AML-193 (cell line): Measurements from ENCODE around the gene ENTPD2.
A peak's percentile ranks its signal among the peaks of the same experiment; 100 is the strongest.
"Not testable (repeated sequence)": the region's sequence is repeated elsewhere in the genome, so short reads cannot be mapped to it uniquely, and the experiment has no call there.

ENCODE experiments used
- DNase-seq, 2 experiments: peaks; one replicate each; lab custom pipeline; 2025; lab: John Stamatoyannopoulos, UW

ENTPD2 gene

DNA sequence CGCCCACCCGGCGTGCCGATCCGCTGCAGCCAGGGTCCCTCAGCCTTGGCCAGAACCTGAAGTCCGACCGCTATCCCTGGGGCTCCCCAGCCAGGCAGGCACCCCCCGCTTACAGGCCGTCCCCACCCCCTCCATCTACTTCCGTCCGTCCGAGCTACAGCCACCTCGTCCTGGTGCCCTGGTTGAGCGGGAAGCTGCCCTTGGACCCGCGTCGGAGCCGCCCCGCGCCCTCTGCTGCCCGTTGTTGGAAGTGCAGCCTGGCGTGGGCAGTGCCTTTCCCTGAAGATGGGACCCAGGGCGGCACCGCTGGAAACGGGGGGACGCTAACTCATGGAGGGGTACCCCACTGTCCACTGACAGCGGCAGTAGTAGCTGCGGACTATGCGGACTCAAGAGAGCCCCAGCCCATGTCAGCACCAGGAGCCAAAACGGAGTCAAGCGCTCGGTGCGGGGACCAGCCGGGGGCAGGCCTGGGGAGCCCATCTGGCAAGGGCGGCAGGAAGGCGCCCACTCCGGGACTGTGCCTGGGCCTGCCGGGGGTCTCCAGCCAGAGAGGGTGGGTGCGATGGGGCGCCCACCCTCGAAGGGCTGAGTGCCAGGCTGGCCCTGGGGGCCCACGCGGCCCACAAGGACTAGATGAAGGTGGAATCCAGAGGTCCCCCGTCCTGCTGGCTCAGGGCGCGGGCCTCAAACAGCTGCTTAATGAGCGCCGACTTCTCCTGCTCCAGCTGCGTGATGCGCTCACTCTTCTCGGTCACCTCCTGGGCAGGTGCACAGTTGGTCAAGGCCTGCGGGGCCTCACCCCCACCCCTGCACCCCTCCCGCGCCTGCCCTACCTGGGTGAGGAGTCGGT is 10.4 kb upstream of the ENTPD2 start:
- peak; percentile 16 to 32 for DNase-seq

DNA sequence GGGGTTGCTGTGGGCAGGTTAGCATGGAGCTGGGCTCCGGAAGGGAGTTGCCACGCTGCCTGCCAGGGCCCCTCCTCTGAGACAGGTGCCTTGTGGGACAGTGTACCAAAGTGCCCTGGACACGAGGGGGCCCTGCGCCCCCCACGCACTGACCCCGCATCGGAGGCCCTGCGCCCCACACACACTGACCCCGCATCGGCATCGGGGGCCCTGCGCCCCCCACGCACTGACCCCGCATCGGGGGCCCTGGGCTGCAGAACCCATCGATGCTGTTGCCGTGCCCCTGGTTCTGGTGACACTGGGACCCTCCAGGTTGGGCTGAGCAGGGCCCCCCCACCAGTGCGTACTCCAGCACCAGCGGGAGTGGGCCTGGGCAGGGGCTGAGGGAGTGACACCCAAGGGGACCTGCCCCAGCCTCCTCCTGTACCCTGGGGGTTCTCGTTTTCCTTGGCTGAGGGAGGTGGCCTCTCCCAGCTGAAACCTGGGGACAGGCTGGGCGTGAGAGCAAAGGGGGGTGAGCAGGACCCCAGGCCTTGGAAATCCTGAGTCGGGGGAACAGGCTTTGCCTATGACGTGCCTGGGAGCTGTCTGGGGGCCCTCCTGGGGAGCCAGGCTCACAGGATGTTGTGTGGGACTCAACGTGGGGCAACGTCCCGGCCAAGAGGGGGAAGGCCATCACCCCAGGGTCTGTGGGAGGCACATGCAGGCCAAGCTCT is 9.6 kb upstream of the ENTPD2 start:
- no peak for DNase-seq

DNA sequence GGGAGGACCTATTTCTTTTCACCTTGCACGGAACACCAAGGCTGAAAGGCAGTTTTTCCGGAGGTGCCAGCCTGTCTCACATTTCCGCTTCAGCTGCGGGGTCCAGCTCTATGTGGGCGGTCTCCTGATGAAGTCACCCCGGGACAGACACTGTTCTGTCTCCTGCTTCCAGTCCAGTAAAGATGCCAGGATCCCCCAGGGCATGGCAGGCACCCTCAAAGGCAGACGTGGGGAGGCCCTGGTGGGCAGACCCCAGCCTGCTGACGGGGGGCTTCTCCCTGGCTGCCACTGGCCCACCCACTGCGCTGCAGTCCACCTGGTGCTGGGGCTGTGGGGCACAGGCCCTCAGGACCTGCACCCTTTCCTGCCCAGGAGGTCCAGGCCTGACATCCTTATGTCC is 8.9 kb upstream of the ENTPD2 start:
- DNase-seq, result not testable (repeated sequence)

DNA sequence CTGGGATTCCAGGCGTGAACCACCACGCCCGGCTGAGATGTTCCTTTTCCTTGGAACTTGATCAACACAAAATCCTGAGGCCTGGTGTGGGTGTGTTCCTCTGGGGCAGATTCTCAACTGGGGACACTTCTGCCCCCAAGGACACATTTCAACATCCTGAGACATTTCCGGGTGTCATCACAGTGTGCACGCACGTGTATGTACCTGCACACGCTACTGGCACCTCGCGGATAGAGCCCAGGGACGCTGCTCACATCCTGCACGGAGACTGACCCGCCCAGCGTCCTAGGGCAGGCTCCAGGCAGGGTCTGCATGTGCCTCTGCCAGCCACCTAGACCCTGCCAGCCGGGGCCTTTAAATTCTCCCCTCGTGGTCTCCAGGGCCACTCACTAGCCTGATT is 8.5 kb upstream of the ENTPD2 start:
- no peak for DNase-seq

DNA sequence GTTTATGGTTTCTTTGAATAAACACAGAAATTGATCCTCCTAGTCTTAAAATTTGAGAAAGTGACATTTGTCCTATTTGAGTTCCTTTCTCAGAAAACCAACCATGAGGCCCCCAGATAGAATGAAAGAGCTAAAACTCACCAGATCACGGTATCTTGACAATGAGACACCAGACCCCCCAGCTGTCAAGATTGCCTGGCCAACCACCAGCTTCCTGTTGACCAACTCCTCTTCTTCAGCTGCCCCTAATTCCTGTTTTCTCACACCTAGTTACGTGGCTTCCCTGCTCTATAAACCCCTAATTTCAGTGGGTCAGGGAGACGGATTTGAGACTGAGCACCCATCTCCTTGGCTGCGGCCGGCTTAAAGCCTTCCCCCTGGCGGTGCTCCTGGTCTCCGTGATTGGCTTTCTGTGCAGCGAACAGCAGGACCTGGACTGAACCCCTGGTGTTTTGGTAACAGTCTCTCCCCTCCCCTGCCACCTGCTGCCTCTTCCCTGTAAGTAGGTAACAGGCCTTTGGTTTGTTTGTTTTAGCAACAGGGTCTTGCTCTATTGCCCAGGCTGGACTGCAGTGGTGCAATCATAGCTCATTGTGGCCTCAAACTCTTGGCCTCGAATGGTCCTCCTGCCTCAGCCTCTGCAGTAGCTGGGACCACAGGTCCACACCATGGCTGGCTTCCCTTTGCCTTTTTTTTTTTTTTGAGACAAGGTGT is 4.8 kb upstream of the ENTPD2 start:
- no peak for DNase-seq

DNA sequence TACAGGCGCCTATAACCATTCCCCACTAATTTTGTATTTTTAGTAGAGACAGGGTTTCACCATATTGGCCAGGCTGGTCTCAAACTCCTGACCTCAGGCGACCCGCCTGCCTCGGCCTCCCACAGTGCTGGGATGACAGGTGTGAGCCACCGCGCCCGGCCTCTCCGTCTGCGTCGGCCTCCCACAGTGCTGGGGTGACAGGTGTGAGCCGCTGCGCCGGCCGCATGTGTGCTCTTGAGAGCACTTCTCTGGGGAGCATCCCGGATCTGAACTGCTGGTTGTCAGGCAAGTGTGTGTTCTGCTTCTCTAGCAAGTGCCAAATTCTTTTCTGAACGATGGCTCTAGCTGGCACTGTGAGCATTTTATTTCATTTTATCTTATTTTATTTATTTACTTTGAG is 3.7 kb upstream of the ENTPD2 start:
- DNase-seq, result no peak

DNA sequence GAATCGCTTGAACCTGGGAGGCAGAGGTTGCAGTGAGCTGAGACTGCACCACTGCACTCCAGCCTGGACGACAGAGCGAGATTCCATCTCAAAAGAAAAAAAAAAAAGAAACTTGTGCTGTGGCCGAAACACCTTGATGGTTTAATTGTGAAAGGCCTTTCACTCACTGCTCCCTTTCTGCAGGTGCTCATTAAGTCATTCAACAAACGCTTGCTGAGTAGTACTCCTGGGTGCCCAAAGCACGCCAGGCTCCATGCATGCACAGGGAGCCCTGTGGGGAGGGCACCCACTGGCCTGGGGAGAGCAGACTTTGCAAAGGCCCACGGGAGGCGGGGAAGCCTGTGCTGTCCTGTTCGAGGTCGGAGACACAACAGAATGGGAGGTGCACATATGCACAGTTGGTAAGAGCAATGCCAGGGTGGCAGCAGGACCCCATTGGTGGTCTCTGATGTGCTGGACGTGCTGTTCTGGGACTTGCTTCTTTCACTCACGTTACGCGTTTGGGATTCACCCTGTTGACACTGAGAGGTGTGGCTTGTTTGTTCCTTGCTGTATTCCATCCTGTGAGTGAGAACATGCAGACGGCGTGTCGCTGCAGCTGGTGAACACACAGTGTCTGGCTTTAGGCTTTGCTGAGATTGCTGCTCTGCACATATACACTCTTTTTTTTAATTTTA is 3.0 kb upstream of the ENTPD2 start:
- no peak for DNase-seq

DNA sequence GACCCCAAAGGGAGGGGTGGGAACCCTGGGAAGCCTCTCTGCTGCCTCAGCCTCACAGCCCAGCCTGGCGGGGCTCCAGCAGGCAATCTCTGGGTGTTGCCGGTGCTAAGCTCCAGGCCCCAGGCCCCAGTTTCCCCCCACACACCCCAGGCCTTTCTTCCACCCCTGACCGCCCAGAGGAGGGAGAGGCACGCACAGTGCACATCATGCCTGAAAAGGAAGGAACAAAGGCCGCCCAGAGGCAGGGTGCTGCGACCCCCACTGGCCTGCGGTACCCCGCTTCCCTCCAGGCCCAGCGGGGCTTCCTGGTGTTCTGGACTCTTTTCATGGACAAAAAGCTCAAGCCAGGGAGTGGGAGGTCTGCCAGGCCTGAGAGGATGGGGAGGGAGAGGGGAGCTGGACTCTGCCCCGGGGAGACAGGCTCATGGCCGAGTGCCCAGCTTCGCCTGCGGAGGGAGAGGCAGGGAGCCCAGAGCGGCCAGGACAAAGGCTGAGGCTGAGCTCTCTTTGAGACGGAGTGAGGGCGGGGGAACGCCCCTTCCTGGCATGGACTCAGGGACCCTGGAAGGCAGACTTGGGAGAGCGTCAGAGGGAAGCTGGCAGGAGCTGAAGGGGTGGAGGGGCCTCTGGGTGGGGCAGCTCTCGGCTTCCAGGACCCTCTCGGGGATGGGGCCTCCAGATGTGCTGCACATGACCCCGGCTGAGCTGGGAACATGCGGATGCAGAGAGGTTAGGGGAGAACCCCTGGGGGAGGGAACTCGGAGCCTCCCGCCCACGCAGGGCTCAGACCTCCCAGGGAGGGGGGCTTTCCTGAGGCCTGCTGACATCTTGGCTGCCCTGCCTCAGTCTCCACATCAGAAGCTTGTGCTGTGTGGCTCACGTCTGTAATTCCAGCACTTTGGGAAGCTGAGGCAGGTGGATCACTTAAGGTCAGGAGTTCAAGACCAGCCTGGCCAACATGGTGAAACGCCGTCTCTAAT is 1.8 kb upstream of the ENTPD2 start:
- no peak for DNase-seq

DNA sequence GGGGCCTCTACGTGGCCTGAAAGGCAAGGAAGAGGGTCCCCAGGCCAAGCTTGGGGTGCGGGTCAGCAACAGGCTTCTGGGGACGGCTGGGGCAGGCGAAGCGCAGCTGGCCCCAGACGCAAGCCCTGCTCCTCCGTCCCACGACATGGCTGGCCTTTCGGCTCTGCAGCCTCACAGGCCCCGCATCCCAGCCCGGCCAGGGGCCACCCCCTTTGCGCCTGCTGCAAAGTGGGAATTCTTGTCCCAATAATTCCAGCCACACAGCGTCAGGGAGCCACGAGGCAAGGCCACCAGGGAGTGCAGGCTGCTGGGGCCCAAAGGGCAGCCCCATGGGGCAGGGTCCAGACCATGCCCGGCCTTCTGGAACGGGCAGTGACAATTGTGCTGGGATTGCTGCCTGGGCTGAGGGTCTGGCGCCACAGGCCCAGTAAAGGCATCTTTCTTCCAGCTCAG is 1.1 kb upstream of the ENTPD2 start:
- no peak for DNase-seq

DNA sequence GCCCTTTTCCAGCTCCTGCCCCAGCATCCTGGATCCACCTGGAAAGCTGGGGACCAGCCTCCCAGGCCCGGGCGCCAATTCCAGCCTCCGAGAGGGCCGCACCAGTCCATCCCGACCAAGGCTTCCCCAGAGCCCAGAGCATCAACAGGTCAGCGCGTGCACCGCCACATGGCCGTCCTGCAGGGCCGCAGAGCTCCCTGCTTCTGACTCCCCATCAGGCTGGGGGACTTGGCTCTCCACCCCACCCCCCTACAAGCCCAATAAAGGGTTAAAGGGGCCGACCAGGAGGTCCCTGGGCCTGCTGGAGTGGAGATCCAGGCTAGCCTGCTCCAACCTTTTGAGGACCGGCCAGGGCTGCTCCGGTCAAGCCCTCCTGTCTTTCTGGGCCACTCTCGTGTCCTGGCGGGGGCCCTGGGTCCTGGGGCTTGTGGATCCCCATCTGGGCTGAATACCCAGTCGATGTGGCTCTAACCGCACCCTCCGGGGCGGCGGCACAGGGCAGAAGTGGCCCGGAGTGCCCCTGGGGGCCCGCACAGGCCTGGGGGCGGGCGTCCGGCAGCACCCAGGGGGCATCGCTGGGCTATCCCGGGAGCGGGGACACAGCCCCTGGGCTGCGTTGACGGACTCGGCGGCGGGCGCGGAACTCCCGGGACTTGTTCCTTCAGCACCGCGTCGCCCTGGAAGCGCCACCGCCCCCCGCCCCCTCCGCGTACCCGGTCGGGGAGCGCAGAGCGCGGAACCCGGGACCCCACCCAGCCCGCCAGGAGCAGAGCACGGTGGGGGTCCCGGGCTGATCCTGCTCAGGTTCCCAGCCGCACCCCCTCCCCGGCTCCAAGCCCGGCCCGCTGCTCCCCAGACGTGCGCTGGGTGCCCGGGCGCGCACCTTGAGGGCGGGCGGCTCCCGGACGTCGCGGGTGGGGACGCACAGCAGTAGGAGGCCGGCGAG is 590 bp downstream of the ENTPD2 start:
- no peak for DNase-seq

DNA sequence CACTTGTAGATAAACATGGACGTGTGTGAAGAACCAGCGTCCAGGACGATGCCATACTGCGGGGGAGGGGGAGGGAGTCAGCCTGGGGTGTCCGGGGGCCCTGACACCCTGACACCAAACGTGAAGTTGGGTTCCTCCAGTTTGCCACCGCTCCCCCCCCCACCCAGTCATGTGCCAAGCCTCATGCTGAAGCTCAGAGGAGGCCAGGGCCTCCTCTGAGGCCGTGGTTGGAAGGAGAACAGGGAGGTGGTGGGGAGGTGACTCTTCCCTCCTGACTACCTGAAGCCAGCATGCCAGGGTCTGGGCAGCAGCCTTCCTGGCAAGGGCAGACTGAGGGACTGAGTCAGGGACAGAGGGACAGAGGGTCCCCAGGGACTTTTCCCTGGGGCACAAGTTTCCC is 1.6 kb downstream of the ENTPD2 start:
- no peak for DNase-seq

DNA sequence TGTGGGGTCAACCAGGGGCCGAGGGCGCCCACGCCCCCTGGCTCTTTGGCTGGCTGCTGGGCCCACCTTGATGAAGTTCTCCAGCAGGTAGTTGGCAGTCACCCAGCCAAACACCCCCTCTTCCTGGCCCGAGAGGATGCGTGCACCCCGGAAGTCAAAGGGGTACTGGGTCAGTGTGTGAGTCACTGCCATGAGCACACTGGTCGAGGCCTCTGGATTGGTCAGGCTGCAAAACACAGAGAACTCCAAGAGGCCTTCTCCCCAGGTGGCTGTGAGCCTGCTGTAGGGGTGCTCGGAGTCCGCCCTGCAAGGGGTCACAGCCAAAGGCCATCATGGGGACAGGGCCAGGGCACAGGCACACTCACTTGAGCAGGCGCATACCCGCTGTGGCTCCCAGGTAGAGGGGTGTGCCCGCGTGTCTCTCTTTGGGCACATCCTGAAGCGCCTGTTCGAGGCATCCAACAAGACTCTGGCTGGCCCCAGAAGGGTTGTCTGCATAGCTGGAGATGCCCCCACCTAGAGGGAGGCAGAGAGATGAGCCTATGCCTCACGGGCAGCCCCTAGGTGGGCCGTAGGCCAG is 2.6 kb downstream of the ENTPD2 start:
- DNase-seq, result no peak

DNA sequence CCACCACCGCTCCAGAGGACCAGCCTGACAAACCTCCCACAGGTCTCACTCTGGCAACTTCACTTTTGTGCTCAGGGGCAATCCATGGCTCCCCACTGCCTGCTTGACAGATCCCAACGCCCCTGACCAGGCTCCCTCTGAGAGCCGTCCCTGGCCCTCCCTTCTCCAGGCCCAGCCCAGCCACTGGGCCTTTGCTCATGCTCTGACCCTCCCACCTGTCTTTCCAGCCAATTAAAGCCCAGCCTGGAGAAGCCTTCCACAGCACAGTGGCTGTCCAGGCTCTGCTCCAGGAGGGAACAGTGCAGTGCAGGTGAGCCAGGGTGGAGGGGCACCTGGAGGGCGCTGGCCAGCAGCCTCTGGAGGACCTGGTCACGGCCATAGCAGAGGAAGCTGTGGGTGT is 3.3 kb downstream of the ENTPD2 start:
- no peak for DNase-seq

DNA sequence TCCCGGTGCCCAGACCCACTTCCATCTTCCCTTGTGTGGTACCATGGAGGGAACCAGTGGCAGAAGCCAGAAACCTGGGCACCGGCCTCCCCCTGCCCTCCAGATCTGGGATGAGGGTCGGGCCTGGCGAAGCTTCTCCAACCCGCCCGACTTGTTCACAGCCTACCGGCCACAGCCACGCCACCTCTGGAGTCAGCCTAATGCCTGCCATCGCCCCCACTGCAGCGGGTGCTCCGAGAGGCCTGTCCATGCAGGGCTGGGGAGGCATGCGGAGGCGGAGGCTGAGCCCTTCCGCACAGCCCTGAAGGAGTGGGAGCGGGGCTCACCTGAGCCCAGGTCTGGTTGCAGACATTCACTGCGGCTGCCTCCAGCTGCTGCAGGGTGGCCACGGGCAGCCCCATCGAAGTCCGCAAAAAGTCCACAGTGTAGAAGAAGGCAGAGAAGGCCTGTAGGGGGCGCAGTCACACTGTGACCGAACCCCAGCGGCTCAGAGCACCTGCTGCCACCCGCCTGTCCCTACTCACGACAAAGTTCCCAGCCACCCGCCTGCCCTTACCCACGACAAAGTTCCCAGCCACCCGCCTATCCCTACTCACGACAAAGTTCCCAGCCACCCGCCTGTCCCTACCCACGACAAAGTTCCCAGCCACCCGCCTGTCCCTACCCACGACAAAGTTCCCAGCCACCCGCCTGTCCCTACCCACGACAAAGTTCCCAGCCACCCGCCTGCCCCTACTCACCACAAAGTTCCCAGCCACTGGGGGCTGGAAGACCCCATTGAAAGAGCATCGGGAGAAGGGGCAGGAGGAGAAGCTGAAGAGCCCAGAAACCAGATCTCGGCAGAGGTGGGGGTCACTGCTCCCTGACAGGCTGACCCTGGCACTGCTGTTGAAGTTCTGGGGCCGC is 4.1 kb downstream of the ENTPD2 start:
- peak; percentile 54 to 69 for DNase-seq

DNA sequence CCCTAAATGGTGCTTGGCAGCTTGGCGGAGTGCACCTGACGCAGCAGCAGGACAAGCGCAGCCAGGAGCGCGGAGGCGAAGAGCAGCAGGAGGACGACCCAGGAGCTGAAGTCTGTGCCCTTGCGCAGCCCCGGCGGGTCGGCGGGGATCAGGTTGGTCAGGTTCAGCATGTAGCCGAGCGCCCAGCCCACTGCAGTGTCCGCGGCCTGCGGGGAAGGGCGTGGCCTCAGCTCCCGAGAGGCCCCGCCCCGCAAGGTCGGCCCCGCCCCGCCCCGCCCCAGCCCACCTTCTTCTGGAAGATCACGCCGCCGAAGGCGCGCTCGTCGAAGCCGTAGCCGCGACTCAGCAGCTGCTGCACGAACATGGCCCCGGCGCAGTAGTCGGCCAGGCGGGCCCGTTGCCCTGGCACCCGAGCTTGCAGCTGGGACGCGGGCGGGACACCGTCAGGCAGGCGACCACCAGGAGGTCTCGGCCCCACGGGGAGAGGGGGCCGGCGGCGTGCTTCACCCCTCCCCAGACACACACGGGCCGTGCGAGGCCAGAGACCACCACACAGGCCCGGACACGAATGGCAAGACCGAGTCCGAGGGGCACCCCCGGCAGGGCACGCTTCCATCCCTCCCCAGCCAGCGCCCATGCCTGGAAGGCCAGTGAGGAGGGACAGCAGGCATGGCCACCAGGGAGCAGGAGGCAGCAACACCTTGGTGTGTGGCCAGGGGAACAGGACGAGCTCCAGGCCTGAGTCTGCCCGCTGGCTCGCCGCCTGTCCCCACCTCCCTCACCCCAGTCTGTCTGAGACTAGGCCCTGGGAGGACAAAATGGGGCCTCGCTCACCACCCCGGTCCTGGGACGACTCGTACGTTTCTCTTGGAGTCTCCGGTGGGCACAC is 5.0 kb downstream of the ENTPD2 start:
- no peak for DNase-seq

DNA sequence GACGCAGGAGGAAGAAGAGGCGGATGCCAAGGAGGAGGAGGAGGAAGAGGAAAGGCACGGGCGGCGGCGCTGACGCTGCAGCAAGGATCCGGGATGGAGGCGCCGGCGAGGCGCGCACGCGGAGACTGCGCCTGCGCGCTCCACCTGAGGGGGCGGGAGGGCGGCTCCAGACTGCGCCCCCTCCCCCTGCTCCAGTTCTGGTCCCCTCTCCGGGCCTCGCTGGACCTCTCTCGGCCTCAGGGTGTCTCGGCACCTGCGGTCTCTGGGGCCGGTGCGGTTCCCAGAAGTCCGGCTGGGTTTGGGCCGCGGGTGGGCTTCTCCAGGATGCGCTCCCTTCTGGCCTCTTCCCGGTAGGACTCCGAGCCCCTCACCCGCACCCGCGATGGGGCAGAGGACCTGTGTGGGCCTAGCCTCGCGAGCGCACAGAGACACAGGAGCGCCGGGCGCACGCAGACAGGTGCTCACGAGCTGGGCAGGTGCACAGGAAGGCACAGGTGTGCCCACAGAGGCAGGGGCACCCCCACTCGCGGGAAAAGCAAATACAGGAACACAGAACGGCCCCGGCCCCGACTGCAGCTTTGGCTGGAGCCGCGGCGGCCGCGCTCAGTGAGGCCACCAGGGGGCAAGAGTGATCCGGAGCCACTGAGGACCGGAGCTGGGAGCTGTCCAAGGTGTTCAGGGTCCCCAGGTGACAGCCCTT is 7.6 kb downstream of the ENTPD2 start, which contains the start of gene NPDC1:
TSS of gene NPDC1 (minus strand) at position 90 of the 700 bp plus-strand sequence. CDS start 188 bp downstream, outside the sequence.
- peak; percentile 64 to 67 for DNase-seq
